CD4-positive, CD25-positive, alpha-beta regulatory T cell (primary cell): ENCODE results near the gene PICALM. TPM values are rescaled to one million over a fixed set of nuclear protein-coding genes. Genes with fewer than 3 reads are reported as not detected.

Experiments used
- ATAC-seq, 2 donors: fragments of 150-1000 bp; cut with Tn5 transposase; one replicate each; pipeline ENCODE4 v1.10.0; 2021; ENCODE audit warnings: low read depth in 2 of 2, moderate number of reproducible peaks in 2 of 2, moderate library complexity in 1 of 2
- DNase-seq, 3 donors: peaks; one replicate each; pipeline versions ENCODE4 v3.0.0 to v3.0.0-alpha.2; 2012 to 2022; ENCODE audit warnings: mixed read lengths in 1 of 3
- H3K27ac ChIP-seq: one replicate; pipeline ENCODE4 v1.7.0; 2013; ENCODE audit warnings: mild to moderate bottlenecking, low read length; ENCODE audit not compliant: insufficient read depth, poor library complexity, severe bottlenecking
- H3K27me3 ChIP-seq: one replicate; pipeline ENCODE4 v1.7.0; 2013; ENCODE audit warnings: low read length; ENCODE audit not compliant: control insufficient read depth, insufficient read depth
- H3K36me3 ChIP-seq: one replicate; pipeline ENCODE4 v1.7.0; 2013; ENCODE audit warnings: mild to moderate bottlenecking, low read length, moderate library complexity; ENCODE audit not compliant: control insufficient read depth, insufficient read depth
- H3K4me1 ChIP-seq: 2 replicates; pipeline ENCODE4 v1.7.0; 2013; ENCODE audit warnings: mild to moderate bottlenecking, low read length; ENCODE audit not compliant: insufficient read depth, control insufficient read depth, poor library complexity, severe bottlenecking
- H3K4me3 ChIP-seq: one replicate; pipeline ENCODE4 v1.7.0; 2013; ENCODE audit warnings: low read depth, mild to moderate bottlenecking, low read length, moderate library complexity
- H3K9me3 ChIP-seq, 2 experiments: 1 replicate in 1 of 2; 2 replicates in 1 of 2; pipeline ENCODE4 v1.7.0; 2013; ENCODE audit warnings: low read length in 2 of 2, mild to moderate bottlenecking in 1 of 2, moderate library complexity in 1 of 2; ENCODE audit not compliant: control insufficient read depth in 2 of 2
- H3K27ac Mint-ChIP-seq, 3 donors: one replicate each; pipeline ENCODE4 v1.8.0; 2020 to 2022; ENCODE audit warnings: mild to moderate bottlenecking in 3 of 3, mixed read lengths in 3 of 3, moderate library complexity in 2 of 3
- H3K27me3 Mint-ChIP-seq: one replicate; pipeline ENCODE4 v1.8.0; 2022; ENCODE audit warnings: mild to moderate bottlenecking, mixed read lengths
- H3K36me3 Mint-ChIP-seq: one replicate; pipeline ENCODE4 v1.8.0; 2020; ENCODE audit warnings: mixed read lengths
- H3K4me1 Mint-ChIP-seq, 4 donors: one replicate each; pipeline ENCODE4 v1.8.0; 2020 to 2022; ENCODE audit warnings: mixed read lengths in 4 of 4, mild to moderate bottlenecking in 1 of 4
- H3K4me3 Mint-ChIP-seq, 4 donors: one replicate each; pipeline ENCODE4 v1.8.0; 2020 to 2022; ENCODE audit warnings: mild to moderate bottlenecking in 4 of 4, mixed read lengths in 4 of 4, moderate library complexity in 3 of 4
- H3K9me3 Mint-ChIP-seq, 7 donors: one replicate each; pipeline ENCODE4 v1.8.0; 2020 to 2022; ENCODE audit warnings: mixed read lengths in 7 of 7, mild to moderate bottlenecking in 3 of 7, moderate library complexity in 2 of 7
- polyA plus RNA-seq, 4 donors: library from polyadenylated mRNA; unstranded; fragments of 300-500 nt; fragmentation: Illumina TruSeq; gene quantifications; one replicate each; pipeline ENCODE4 v1.2.3, GENCODE V29; 2021
- total RNA-seq: library from RNA; stranded (reverse); gene quantifications from one replicate; pipeline ENCODE4 v1.2.3, GENCODE V29; 2022

Gene PICALM
- total and polyA plus RNA-seq, 5 donors from 2014 or later = 19.9 to 194 (median 23.8) TPM

- DNase-seq (no peak), ATAC-seq (no peak)
- Histone ChIP-seq H3K4me3 (no peak overlapping the region), H3K27me3 (no peaks in the 10 kb centered on the region), H3K4me1 (peaks cover 9% of the 10 kb centered on the region), H3K36me3 (no peaks in the 10 kb centered on the region), H3K27ac (no peak overlapping the region), H3K9me3 (no peaks in the 10 kb centered on the region)
- Mint-ChIP-seq H3K27me3 (no peaks in the 10 kb centered on the region), H3K27ac (no peak overlapping the region), H3K4me3 (no peak overlapping the region), H3K36me3 (no peaks in the 10 kb centered on the region), H3K4me1 (peaks cover 4 to 15% (median 14%) of the 10 kb centered on the region in 4 donors), H3K9me3 (peaks cover 0 to 5% (median 0%) of the 10 kb centered on the region in 7 donors)
Observed at GRCh38 chr11:86073948-86074347, 5.1 kb upstream of the PICALM start.

GRCh38 chr11:86072211-86072610, 3.3 kb upstream of the PICALM start:
- Histone ChIP-seq H3K27ac (no peak overlapping the region), H3K4me1 (peaks cover 9% of the 10 kb centered on the region), H3K4me3 (no peak overlapping the region), H3K9me3 (no peaks in the 10 kb centered on the region), H3K36me3 (no peaks in the 10 kb centered on the region), H3K27me3 (no peaks in the 10 kb centered on the region)
- Mint-ChIP-seq H3K4me1 (peaks cover 0 to 15% (median 14%) of the 10 kb centered on the region in 4 donors), H3K9me3 (peaks cover 0 to 1% (median 0%) of the 10 kb centered on the region in 7 donors), H3K36me3 (no peaks in the 10 kb centered on the region), H3K4me3 (peak overlapping the region in 1 of 4 donors; percentile 62), H3K27me3 (no peaks in the 10 kb centered on the region), H3K27ac (no peak overlapping the region)
- DNase-seq (no peak), ATAC-seq (no peak)

- Mint-ChIP-seq H3K9me3 (peaks cover 0 to 1% (median 0%) of the 10 kb centered on the region in 7 donors), H3K27me3 (peaks cover 5% of the 10 kb centered on the region), H3K36me3 (no peaks in the 10 kb centered on the region)
Observed at GRCh38 chr11:86070142-86071056, 1.5 kb upstream of the PICALM start.

GRCh38 chr11:86069408-86070101, 671 bp upstream of the PICALM start:
- H3K4me3 ChIP-seq = peak overlapping the region; percentile 61
- no peaks in the 10 kb centered on the region for H3K36me3 ChIP-seq
- peak overlapping the region; percentile 91 to 98 (median 93) for H3K27ac Mint-ChIP-seq
- H3K36me3 Mint-ChIP-seq = no peaks in the 10 kb centered on the region
- peaks cover 0 to 1% (median 0%) of the 10 kb centered on the region in 7 donors for H3K9me3 Mint-ChIP-seq
- DNase-seq (no peak), ATAC-seq (no peak)
- H3K4me3 Mint-ChIP-seq = peak overlapping the region; percentile 97 to 100 (median 100)
- no peaks in the 10 kb centered on the region for H3K27me3 ChIP-seq
- peaks cover 5 to 33% (median 29%) of the 10 kb centered on the region in 4 donors for H3K4me1 Mint-ChIP-seq
- H3K4me1 ChIP-seq = peaks cover 23% of the 10 kb centered on the region
- H3K27me3 Mint-ChIP-seq = peaks cover 5% of the 10 kb centered on the region
- H3K27ac ChIP-seq = peak overlapping the region; percentile 88
- no peaks in the 10 kb centered on the region for H3K9me3 ChIP-seq

More at GRCh38 chr11:86070142-86071056, 1.5 kb upstream of the PICALM start:
- Histone ChIP-seq H3K27me3 (no peaks in the 10 kb centered on the region), H3K4me1 (peaks cover 14% of the 10 kb centered on the region), H3K4me3 (peak overlapping the region; percentile 61), H3K27ac (peak overlapping the region; percentile 88), H3K36me3 (no peaks in the 10 kb centered on the region), H3K9me3 (no peaks in the 10 kb centered on the region)
- Mint-ChIP-seq H3K4me3 (peak overlapping the region; percentile 97 to 100 (median 100)), H3K27ac (peak overlapping the region; percentile 91 to 98 (median 93)), H3K4me1 (peaks cover 4 to 28% (median 25%) of the 10 kb centered on the region in 4 donors)
- DNase-seq = no peak
- ATAC-seq = no peak

GRCh38 chr11:86068138-86068871, 579 bp downstream of the PICALM start:
- DNase-seq (peak; percentile 29 to 56 (median 40)), ATAC-seq (peak; percentile 3 to 6)
- Mint-ChIP-seq H3K27me3 (peaks cover 5% of the 10 kb centered on the region), H3K9me3 (peaks cover 0 to 1% (median 0%) of the 10 kb centered on the region in 7 donors), H3K4me1 (peaks cover 14 to 45% (median 38%) of the 10 kb centered on the region in 4 donors), H3K36me3 (no peaks in the 10 kb centered on the region), H3K27ac (peak overlapping the region; percentile 98 to 100 (median 99)), H3K4me3 (peak overlapping the region; percentile 97 to 100 (median 100))
- peaks cover 35% of the 10 kb centered on the region for H3K4me1 ChIP-seq
- no peaks in the 10 kb centered on the region for H3K27me3 ChIP-seq
- peak overlapping the region; percentile 99 for H3K4me3 ChIP-seq
- H3K36me3 ChIP-seq = no peaks in the 10 kb centered on the region
- peak overlapping the region; percentile 88 for H3K27ac ChIP-seq
- no peaks in the 10 kb centered on the region for H3K9me3 ChIP-seq

- Mint-ChIP-seq H3K4me3 (peak overlapping the region; percentile 97 to 100 (median 100)), H3K4me1 (peaks cover 18 to 49% (median 41%) of the 10 kb centered on the region in 4 donors), H3K9me3 (peaks cover 0 to 1% (median 0%) of the 10 kb centered on the region in 7 donors), H3K27me3 (peaks cover 5% of the 10 kb centered on the region), H3K27ac (peak overlapping the region; percentile 98 to 100 (median 99)), H3K36me3 (no peaks in the 10 kb centered on the region)
- Histone ChIP-seq H3K4me3 (peak overlapping the region; percentile 99), H3K27me3 (no peaks in the 10 kb centered on the region), H3K4me1 (peaks cover 41% of the 10 kb centered on the region), H3K27ac (peak overlapping the region; percentile 88), H3K36me3 (no peaks in the 10 kb centered on the region), H3K9me3 (no peaks in the 10 kb centered on the region)
- DNase-seq (no peak), ATAC-seq (no peak)
Observed at GRCh38 chr11:86067851-86068137, 1.1 kb downstream of the PICALM start.
